HFFc6 (cell line): ENCODE measurements around the gene MED13L. TPM values are rescaled to one million over a fixed set of nuclear protein-coding genes. Genes with fewer than 3 reads are reported as not detected.

ENCODE experiments used
- DNase-seq: peaks from one replicate; pipeline ENCODE4 v3.0.0-alpha.2; 2018
- H3K27ac Mint-ChIP-seq: 2 replicates; pipeline ENCODE4 v1.8.0; 2020; ENCODE audit warnings: mild to moderate bottlenecking, mixed read lengths
- H3K27me3 Mint-ChIP-seq: 2 replicates; pipeline ENCODE4 v1.8.0; 2021; ENCODE audit warnings: mild to moderate bottlenecking, moderate library complexity, mixed read lengths; ENCODE audit not compliant: insufficient read depth
- H3K36me3 Mint-ChIP-seq: 2 replicates; pipeline ENCODE4 v1.8.0; 2021; ENCODE audit warnings: low read depth, mixed read lengths
- H3K4me1 Mint-ChIP-seq: 2 replicates; pipeline ENCODE4 v1.8.0; 2020; ENCODE audit warnings: low read depth, mixed read lengths
- H3K4me3 Mint-ChIP-seq: 2 replicates; pipeline ENCODE4 v1.8.0; 2020; ENCODE audit warnings: mild to moderate bottlenecking, moderate library complexity, mixed read lengths
- H3K9me3 Mint-ChIP-seq: 2 replicates; pipeline ENCODE4 v1.8.0; 2020; ENCODE audit warnings: mild to moderate bottlenecking, mixed read lengths
- CTCF ChIP-seq: fragments of 200-600 bp; sonication (generic); IDR thresholded peaks from 2 replicates; pipeline ENCODE4 v1.5.0; 2021; ENCODE audit warnings: antibody characterized with exemption, mild to moderate bottlenecking
- total RNA-seq, 6 experiments: library from RNA; stranded (reverse); fragmentation: NEBNext Ultra II Directional; extraction: Animal tissue kit (Norgen Biotek cat#: 25700); gene quantifications; 2 replicates in 1 of 6; 3 replicates in 5 of 6; pipeline ENCODE4 v1.2.3, GENCODE V29; 2021

MED13L gene
- total RNA-seq, 6 experiments from 2014 or later, result 74.5 to 84.2 (median 77.7) TPM

- H3K27me3 Mint-ChIP-seq, result no peaks in the 10 kb centered on the region; the same call in 1 of the 2 replicates
- peaks cover 11% of the 10 kb centered on the region for H3K36me3 Mint-ChIP-seq
- DNase-seq, result no peak
- H3K27ac Mint-ChIP-seq, result no peak overlapping the region
- TF ChIP-seq CTCF, result no peak
- H3K9me3 Mint-ChIP-seq, result no peaks in the 10 kb centered on the region
- H3K4me3 Mint-ChIP-seq, result no peak overlapping the region
- peaks cover 33% of the 10 kb centered on the region for H3K4me1 Mint-ChIP-seq
Observed at GRCh38 chr12:116026768-116027550, 250.5 kb downstream of the MED13L start.

GRCh38 chr12:116026346-116026745, 251.1 kb downstream of the MED13L start:
- H3K36me3 Mint-ChIP-seq, result peaks cover 11% of the 10 kb centered on the region
- H3K9me3 Mint-ChIP-seq, result no peaks in the 10 kb centered on the region
- TF ChIP-seq CTCF, result no peak
- H3K4me1 Mint-ChIP-seq, result peaks cover 33% of the 10 kb centered on the region
- no peak overlapping the region for H3K27ac Mint-ChIP-seq
- DNase-seq, result no peak
- no peaks in the 10 kb centered on the region; the same call in 1 of the 2 replicates for H3K27me3 Mint-ChIP-seq
- no peak overlapping the region for H3K4me3 Mint-ChIP-seq

GRCh38 chr12:116024769-116025168, 252.7 kb downstream of the MED13L start:
- Mint-ChIP-seq H3K27me3 (no peaks in the 10 kb centered on the region; the same call in 1 of the 2 replicates), H3K36me3 (0 out of 2 replicates have a peak, but pooled peaks cover 4% of the 10 kb centered on the region), H3K27ac (no peak overlapping the region), H3K9me3 (no peaks in the 10 kb centered on the region), H3K4me1 (peaks cover 33% of the 10 kb centered on the region), H3K4me3 (no peak overlapping the region)
- DNase-seq, result no peak
- TF ChIP-seq CTCF, result no peak

- TF ChIP-seq CTCF, result no peak
- Mint-ChIP-seq H3K9me3 (no peaks in the 10 kb centered on the region), H3K27me3 (no peaks in the 10 kb centered on the region; the same call in 1 of the 2 replicates), H3K4me3 (no peak overlapping the region), H3K36me3 (peaks cover 31% of the 10 kb centered on the region), H3K4me1 (peaks cover 26% of the 10 kb centered on the region), H3K27ac (no peak overlapping the region; the same call in 1 of the 2 replicates)
- DNase-seq, result no peak
Observed at GRCh38 chr12:116019415-116019814, 258.1 kb downstream of the MED13L start.

- Mint-ChIP-seq H3K27ac (no peak overlapping the region), H3K27me3 (no peaks in the 10 kb centered on the region; the same call in none of the 2 replicates), H3K4me1 (peaks cover 26% of the 10 kb centered on the region), H3K4me3 (no peak overlapping the region), H3K9me3 (no peaks in the 10 kb centered on the region), H3K36me3 (peaks cover 41% of the 10 kb centered on the region)
- TF ChIP-seq CTCF, result no peak
- no peak for DNase-seq
Observed at GRCh38 chr12:116018282-116018681, 259.2 kb downstream of the MED13L start.
